ENCODE data around the gene BOC.

BOC gene

GRCh38 chr3:113249601-113250000, 38.2 kb downstream of the BOC start:
- DNase-seq (ENCODE audit: low read depth) = no peak

GRCh38 chr3:113250566-113250965, 39.2 kb downstream of the BOC start:
- no peak for DNase-seq (ENCODE audit: low read depth)

DNA sequence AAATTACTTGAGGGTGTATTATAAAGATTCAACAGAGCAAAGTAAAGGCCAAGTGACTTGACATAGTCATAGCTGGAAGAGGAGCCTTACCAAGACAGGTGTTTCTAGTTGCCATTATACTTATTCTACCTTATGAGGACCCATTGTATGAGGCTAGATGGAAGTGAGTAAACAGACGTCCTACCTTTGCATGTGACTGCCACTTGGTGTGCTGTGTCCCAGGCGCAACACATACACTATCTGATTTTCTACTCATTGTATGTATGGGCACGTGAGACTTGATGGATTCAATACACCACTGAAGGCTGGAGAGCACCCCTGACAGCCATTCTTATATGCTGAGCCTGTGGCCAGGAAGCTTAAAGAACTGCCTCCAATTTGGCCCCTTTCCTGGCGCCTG, 40.5 kb downstream of the BOC start:
- DNase-seq (ENCODE audit: low read depth) = no peak

DNA sequence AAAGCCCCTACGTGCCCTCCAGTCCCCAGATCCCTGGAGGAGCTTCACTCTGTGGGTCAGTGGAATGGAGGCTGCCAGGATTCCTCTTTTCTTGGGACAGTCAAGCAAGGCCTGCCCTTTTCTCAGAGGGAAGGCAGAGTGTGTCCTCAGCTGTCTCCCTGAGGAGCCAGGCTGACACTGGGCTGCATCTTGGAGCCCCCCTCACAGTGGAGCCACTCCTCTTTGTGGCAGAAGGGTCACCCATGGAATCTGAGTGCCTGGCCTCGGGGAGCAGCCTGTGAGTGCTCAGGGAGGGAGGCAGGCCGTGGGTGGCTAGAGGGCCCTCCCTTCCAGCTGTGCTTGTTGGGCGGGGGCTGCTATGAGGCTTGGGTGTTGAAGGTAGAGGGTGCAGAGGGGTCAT, 41.2 kb downstream of the BOC start:
- no peak for DNase-seq (ENCODE audit: low read depth)

GRCh38 chr3:113253702-113254101, 42.3 kb downstream of the BOC start:
- DNase-seq (ENCODE audit: low read depth) = no peak

DNA sequence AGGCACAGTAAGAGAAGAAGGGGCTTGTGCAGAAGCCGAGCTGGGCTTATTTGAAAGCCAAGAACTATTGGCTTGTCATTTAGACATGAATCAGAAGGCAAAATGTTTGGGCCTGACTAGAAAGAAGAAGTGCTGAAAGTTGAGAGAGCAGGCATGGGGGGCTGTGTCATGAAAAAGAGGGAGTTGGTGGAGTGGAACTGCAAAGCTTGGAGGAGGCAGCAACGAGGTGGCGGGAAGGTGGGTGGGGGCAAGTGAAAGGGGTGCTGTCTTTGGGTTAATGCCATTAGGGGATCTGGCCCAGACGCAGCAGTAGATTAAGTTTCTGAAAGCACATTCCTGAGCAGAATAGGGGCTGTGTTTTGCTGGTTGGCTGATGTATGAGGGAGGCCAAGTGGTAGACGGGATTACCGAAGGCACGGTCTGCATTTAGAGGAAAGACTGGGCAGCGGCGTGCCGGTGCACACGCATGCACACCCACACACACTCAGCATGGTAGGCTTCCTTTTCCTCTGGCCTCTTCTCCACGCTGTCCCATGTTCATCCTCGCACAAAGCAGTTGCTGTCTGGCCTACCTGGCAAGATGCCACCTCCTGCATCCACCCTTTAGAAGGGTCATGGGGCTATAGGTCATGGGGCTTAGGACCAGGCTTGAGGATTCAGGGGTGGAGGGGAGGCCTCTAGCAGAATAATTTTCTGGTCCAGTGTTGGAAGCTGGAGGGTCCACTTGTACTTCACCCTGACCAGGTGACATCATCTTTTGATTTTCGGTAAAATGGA, 43.0 kb downstream of the BOC start:
- DNase-seq (ENCODE audit: low read depth) = no peak

DNA sequence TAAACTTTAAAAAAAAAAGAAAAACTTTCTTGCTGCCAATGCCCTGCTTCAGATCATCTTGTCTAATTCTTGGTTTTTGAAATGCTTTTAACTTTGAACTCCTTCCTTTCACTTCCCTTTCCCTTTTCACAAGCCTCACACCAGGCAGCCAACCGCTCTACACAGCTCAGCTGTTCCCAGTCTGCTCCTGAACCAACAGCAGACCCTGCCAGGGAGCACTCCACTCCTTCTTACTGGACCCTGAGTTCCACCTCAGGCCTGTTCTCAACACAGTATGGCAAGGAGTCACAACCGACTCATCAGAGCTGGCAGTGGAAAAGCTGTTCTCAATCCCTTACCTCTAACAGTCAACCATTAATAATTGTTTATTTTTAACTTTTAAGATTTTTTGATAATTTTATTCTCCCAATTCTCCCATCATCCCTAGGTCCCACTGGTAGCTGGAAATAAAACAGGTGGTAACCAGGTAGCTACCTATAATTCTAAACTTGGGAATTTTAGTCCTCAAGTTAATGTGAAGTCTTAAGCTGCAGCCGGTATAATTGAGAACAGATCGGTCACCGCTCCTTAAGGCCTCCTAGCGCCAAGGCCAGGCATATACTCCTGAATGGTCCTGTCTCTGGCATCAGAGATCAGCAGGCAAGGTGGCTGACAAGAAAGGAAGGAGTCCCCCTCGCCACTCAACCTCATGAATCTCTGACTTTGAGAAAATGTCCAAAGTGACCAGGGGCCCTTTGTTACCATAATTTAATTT, 43.9 kb downstream of the BOC start:
- DNase-seq (ENCODE audit: low read depth) = no peak

DNA sequence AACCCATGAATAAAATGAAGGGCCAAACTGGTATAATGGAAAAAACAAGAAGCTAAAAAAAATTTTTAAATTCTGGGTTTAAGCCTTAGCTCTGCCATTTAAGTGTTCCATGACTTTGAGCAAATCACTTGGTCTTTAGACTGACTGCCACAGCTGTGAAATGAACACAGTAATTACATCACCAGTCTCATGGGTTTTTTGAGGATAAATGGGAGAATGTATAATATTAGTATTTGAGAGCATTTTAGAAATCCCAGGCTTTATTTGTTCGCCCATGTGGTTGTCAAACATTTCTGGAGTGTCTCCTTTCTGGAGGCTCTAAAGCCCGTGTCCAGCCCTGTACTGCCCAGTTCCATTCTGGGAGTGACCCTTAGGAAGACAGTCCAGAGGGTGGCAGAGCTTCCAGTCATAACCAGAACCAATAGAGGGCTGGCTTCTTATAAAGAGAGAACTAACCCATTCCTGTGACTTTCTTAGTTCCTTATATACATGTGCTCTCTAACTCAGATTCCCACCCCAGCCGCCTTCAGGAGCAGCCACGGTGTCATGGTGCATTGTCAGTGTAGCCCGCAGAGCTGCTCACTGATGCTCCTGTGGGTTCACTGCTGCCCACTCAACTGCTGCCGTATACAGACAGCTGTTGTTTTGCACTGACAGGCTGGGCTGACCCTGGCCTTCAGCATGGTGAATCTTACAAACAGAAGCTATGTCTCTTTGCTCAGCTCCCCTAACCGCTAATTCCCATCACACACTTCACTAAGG, 44.7 kb downstream of the BOC start:
- DNase-seq (ENCODE audit: low read depth) = no peak

- no peak for DNase-seq (ENCODE audit: low read depth)
Observed at GRCh38 chr3:113258361-113258760, 47.0 kb downstream of the BOC start.

DNA sequence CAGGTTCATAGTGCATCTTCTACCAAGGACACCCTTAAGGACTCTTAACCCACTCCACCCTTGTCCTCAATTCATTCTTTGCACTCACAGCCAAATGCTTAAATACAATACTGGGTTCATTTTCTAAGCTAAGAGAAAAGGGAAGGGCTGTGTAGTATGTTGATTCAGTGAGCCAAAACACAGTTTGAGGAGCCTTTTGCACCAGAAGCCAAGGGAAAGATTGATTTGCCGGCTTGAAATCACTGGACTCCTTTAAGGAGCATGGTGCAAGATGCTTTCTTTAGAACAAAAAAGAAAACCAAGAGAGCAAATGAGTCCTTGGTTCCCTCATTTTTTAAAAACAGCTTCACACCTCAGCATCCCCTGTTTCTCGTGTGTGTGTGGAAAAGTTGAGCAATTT, 47.8 kb downstream of the BOC start:
- no peak for DNase-seq (ENCODE audit: low read depth)

DNA sequence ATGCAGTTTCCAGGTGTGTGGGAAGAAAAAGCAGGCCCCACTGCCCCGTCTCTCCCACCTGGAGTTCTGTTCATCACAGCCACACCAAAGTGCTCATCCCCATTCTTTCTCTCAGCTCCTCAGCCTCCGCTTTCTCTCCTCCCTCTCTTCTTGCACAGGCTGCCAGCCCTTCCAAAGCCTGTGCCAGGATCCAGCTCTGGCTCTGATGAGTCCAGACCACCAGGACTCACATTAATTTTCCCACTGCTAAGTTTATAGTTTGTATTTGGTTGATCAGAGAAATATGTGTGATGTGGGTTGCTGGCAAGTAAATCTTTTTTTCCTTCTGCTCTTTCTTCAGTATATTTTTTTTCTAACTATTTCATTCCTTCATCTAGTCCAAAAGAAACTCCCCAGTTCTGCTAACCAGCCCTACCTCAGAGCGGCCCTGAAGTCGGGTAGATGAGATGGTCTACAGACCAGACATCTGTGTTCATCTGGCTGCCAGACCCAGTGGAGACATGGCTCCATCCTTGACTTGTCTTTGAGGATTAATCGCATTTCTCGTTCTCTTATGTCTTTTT, 49.8 kb downstream of the BOC start:
- no peak for DNase-seq (ENCODE audit: low read depth)

- no peak for DNase-seq (ENCODE audit: low read depth)
Observed at GRCh38 chr3:113261626-113262303, 50.4 kb downstream of the BOC start.

GRCh38 chr3:113262304-113262665, 50.9 kb downstream of the BOC start:
- no peak for DNase-seq (ENCODE audit: low read depth)

- no peak for DNase-seq (ENCODE audit: low read depth)
Observed at GRCh38 chr3:113263020-113263419, 51.7 kb downstream of the BOC start.

DNA sequence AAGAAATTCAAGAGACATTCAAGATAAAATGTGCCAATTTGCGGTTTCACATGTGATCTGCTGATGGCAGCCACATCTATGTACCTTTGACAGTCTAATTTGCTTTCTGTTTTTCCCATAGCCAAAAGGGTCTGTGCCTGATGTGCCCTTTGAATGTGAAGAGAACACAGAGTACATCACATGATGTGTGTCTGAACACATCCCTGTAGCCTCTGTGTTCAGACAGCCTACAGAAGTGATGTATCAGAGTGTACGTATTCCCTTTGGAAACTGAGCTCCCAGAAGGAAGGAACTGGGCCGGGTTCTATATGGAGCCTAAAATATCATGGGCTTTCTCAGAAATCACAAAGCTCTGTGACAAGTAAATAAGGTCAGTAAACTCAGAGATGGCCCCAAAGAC, 52.4 kb downstream of the BOC start:
- no peak for DNase-seq (ENCODE audit: low read depth)

GRCh38 chr3:113264283-113265131, 53.1 kb downstream of the BOC start:
- no peak for DNase-seq (ENCODE audit: low read depth)

DNA sequence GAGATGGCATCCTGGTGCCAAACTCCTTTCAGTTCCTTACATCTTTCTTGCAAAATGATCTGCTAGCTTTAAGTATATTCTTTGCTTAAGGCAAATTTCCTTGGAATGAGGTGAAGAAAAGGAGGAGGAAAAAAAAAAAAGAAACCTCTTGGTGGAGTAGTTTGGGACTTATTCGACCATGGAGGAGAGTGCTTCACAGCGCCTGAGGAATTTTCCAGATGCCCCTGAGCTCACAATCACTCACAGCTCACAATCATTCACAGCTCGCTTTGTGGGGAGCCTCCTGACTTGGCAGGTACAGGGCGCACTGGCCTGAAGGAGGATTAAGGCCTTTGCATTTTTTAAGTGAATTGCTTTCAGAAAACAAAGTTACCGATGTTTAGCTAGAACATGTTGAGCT, 53.9 kb downstream of the BOC start:
- no peak for DNase-seq (ENCODE audit: low read depth)

- DNase-seq (ENCODE audit: low read depth) = no peak
Observed at GRCh38 chr3:113266738-113267137, 55.4 kb downstream of the BOC start.

DNA sequence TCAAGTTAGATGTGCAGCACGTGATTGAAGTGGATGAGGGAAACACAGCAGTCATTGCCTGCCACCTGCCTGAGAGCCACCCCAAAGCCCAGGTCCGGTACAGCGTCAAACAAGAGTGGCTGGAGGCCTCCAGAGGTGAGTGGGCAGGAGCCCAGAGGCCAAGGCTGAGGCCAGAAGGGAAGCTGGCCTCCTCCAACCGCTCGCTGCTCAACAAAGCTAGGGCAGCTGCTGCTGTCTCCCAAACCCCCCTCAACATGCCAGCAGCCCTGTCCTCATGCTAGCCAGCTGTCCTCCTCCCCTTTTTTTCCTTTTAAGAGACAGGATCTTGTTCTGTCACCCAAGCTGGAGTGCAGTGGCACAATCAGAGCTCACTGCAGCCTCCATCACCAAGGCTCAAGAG, 57.0 kb downstream of the BOC start:
- DNase-seq (ENCODE audit: low read depth) = no peak

GRCh38 chr3:113268942-113269341, 57.6 kb downstream of the BOC start:
- DNase-seq (ENCODE audit: low read depth) = no peak

- DNase-seq (ENCODE audit: low read depth) = no peak
Observed at GRCh38 chr3:113269661-113270060, 58.3 kb downstream of the BOC start.

Data from GM04504 (cell line).